ENCODE measurements around the gene VSX2.

Gene VSX2

GRCh38 chr14:74223016-74223415 is 16.2 kb upstream of the VSX2 start:
- no peak for DNase-seq

- no peak for DNase-seq
Observed at GRCh38 chr14:74231784-74232183, 7.5 kb upstream of the VSX2 start.

GRCh38 chr14:74235017-74235416 is 4.2 kb upstream of the VSX2 start:
- no peak for DNase-seq

- no peak for DNase-seq
Observed at GRCh38 chr14:74237441-74237840, 1.8 kb upstream of the VSX2 start.

- DNase-seq = no peak
Observed at GRCh38 chr14:74239848-74240793, 872 bp downstream of the VSX2 start.

- no peak for DNase-seq
Observed at GRCh38 chr14:74240794-74241651, 1.8 kb downstream of the VSX2 start.

GRCh38 chr14:74241652-74242017 is 2.4 kb downstream of the VSX2 start:
- no peak for DNase-seq

- no peak for DNase-seq
Observed at GRCh38 chr14:74242021-74242779, 3.0 kb downstream of the VSX2 start.

GRCh38 chr14:74242780-74243042 is 3.5 kb downstream of the VSX2 start:
- DNase-seq = no peak

- no peak for DNase-seq
Observed at GRCh38 chr14:74243051-74243450, 3.8 kb downstream of the VSX2 start.

- no peak for DNase-seq
Observed at GRCh38 chr14:74244115-74244514, 4.9 kb downstream of the VSX2 start.

GRCh38 chr14:74245292-74245691 is 6.0 kb downstream of the VSX2 start:
- DNase-seq = no peak

GRCh38 chr14:74246542-74246941 is 7.3 kb downstream of the VSX2 start:
- DNase-seq = no peak

- no peak for DNase-seq
Observed at GRCh38 chr14:74248017-74248416, 8.8 kb downstream of the VSX2 start.

- DNase-seq = no peak
Observed at GRCh38 chr14:74249433-74250375, 10.5 kb downstream of the VSX2 start.

- peak; percentile 79 for DNase-seq
Observed at GRCh38 chr14:74255281-74255680, 16.0 kb downstream of the VSX2 start.

- peak; percentile 66 for DNase-seq
Observed at GRCh38 chr14:74257078-74257940, 18.1 kb downstream of the VSX2 start.

- no peak for DNase-seq
Observed at GRCh38 chr14:74257941-74258763, 18.9 kb downstream of the VSX2 start.

- DNase-seq = no peak
Observed at GRCh38 chr14:74258764-74259035, 19.5 kb downstream of the VSX2 start.

GRCh38 chr14:74259513-74259912 is 20.3 kb downstream of the VSX2 start:
- DNase-seq = no peak

Data from DMS 273 treated with DMSO at 0.1 percent for 48 hours (cell line).